Trophoblast cell (in vitro differentiated cells and primary cell): Measurements from ENCODE around the gene CTTN.

Experiments used
- DNase-seq, 2 donors: peaks; one replicate each; pipeline ENCODE4 v3.0.0-alpha.2; 2016
- H2AFZ ChIP-seq: 2 replicates; pipeline ENCODE4 v1.6.1; 2013; ENCODE audit warnings: low read length, moderate library complexity, mild to moderate bottlenecking; ENCODE audit not compliant: insufficient read depth, poor library complexity
- H2AK5ac ChIP-seq: 2 replicates; pipeline ENCODE4 v1.6.1; 2013; ENCODE audit warnings: mild to moderate bottlenecking, low read length
- H2BK120ac ChIP-seq: 2 replicates; pipeline ENCODE4 v1.6.1; 2013; ENCODE audit warnings: low read length, mild to moderate bottlenecking, moderate library complexity; ENCODE audit not compliant: insufficient read depth, poor library complexity
- H2BK12ac ChIP-seq: 2 replicates; pipeline ENCODE4 v1.6.1; 2013; ENCODE audit warnings: mild to moderate bottlenecking, low read length, moderate library complexity
- H2BK5ac ChIP-seq: 2 replicates; pipeline ENCODE4 v1.6.1; 2013; ENCODE audit warnings: low read length, low read depth, moderate library complexity, mild to moderate bottlenecking; ENCODE audit not compliant: poor library complexity
- H3K14ac ChIP-seq: 2 replicates; pipeline ENCODE4 v1.6.1; 2013; ENCODE audit warnings: mild to moderate bottlenecking, low read length
- H3K18ac ChIP-seq: 2 replicates; pipeline ENCODE4 v1.6.1; 2013; ENCODE audit warnings: mild to moderate bottlenecking, low read length
- H3K23ac ChIP-seq: 2 replicates; pipeline ENCODE4 v1.6.1; 2013; ENCODE audit warnings: low read length
- H3K27ac ChIP-seq: 2 replicates; pipeline ENCODE4 v1.5.1; 2013; ENCODE audit warnings: low read depth, mild to moderate bottlenecking, inconsistent platforms, low read length, moderate library complexity
- H3K27me3 ChIP-seq: 2 replicates; pipeline ENCODE4 v1.6.1; 2013; ENCODE audit warnings: inconsistent platforms, mild to moderate bottlenecking, low read length, moderate library complexity; ENCODE audit not compliant: insufficient read depth
- H3K36me3 ChIP-seq, 2 experiments: 1 replicate in 1 of 2; 2 replicates in 1 of 2; pipeline ENCODE4 v1.6.1; 2013; ENCODE audit warnings: low read length in 2 of 2, mild to moderate bottlenecking in 2 of 2, moderate library complexity in 1 of 2; ENCODE audit not compliant: insufficient read depth in 2 of 2, control insufficient read depth in 1 of 2
- H3K4ac ChIP-seq: 2 replicates; pipeline ENCODE4 v1.6.1; 2013; ENCODE audit warnings: low read depth, mild to moderate bottlenecking, low read length, moderate library complexity
- H3K4me1 ChIP-seq, 2 experiments: 1 replicate in 1 of 2; 2 replicates in 1 of 2; pipeline ENCODE4 v1.6.1; 2013; ENCODE audit warnings: low read length in 2 of 2, mild to moderate bottlenecking in 2 of 2, moderate library complexity in 1 of 2; ENCODE audit not compliant: insufficient read depth in 2 of 2, control insufficient read depth in 1 of 2
- H3K4me2 ChIP-seq: 2 replicates; pipeline ENCODE4 v1.6.1; 2013; ENCODE audit warnings: inconsistent platforms, mild to moderate bottlenecking, low read length, moderate library complexity
- H3K4me3 ChIP-seq: 2 replicates; pipeline ENCODE4 v1.5.1; 2013; ENCODE audit warnings: mild to moderate bottlenecking, low read depth, low read length, inconsistent platforms
- H3K79me1 ChIP-seq: one replicate; pipeline ENCODE4 v1.6.1; 2013; ENCODE audit warnings: low read length
- H3K79me2 ChIP-seq: 2 replicates; pipeline ENCODE4 v1.6.1; 2013; ENCODE audit warnings: low read length, mild to moderate bottlenecking; ENCODE audit not compliant: control insufficient read depth, insufficient read depth, poor library complexity
- H3K9ac ChIP-seq: 2 replicates; pipeline ENCODE4 v1.6.1; 2013; ENCODE audit warnings: mild to moderate bottlenecking, low read length
- H3K9me3 ChIP-seq: 2 replicates; pipeline ENCODE4 v1.6.1; 2013; ENCODE audit warnings: low read depth, mild to moderate bottlenecking, control low read depth, inconsistent platforms, low read length; ENCODE audit not compliant: insufficient read depth
- H4K12ac ChIP-seq: 2 replicates; pipeline ENCODE4 v1.6.1; 2013; ENCODE audit warnings: low read depth, mild to moderate bottlenecking, low read length, moderate library complexity
- H4K8ac ChIP-seq: 2 replicates; pipeline ENCODE4 v1.6.1; 2013; ENCODE audit warnings: low read depth, mild to moderate bottlenecking, low read length, moderate library complexity
- H4K91ac ChIP-seq: one replicate; pipeline ENCODE4 v1.6.1; 2013; ENCODE audit warnings: low read depth, mild to moderate bottlenecking, low read length, moderate library complexity
- WGBS: extraction: QIAGEN DNeasy Blood & Tissue Kit; methylation state at CpG from one replicate; pipeline ENCODE4 v1.1.7; 2013; ENCODE audit warnings: missing lambda C conversion rate; ENCODE audit not compliant: insufficient read length, insufficient coverage; ENCODE audit errors: extremely low coverage; 5-methylcytosine and 5-hydroxymethylcytosine counted together

The CTTN gene

DNA sequence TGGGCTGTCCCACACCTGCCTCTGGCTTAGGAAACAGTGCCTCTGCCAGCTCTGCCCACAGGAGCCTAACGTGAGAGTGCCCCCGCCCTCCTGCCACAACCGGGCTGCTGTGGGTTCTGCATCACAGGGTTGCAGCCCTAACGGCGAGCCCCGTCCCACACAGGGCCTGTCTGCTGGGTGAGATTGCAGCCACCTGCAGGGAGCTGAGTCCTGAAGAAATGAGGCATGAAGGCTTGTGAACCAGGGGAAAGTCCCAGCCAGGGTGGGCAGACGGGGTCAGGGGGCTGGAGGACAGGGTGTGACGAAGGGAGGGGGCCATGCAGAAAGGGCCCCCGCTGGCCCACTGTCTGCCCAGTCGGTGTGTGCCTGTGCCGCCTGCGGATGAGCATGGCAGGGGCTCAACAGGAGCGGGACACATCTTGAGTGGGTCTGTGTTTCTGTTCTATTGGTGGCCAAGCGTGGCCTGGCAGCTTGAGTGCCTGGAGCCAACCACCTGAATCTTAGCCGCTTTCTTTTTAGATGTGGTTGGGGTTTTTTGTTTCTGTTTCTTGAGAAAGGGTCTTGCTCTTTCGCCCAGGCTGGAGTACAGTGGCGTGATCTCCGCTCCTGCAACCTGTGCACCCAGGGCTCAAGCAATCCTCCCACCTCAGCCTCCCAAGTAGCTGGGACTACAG is 38.9 kb downstream of the CTTN start:
- no peak overlapping the region for H3K23ac ChIP-seq
- WGBS = no CpG with 5 or more reads among the region's 18 CpGs
- no peak overlapping the region for H2BK12ac ChIP-seq
- no peaks in the 10 kb centered on the region for H3K79me1 ChIP-seq
- no peak overlapping the region for H4K8ac ChIP-seq
- H2AK5ac ChIP-seq = no peak overlapping the region
- H3K36me3 ChIP-seq = peaks cover 60 to 66% of the 10 kb centered on the region in 2 experiments
- DNase-seq = no peak
- H3K27me3 ChIP-seq = no peaks in the 10 kb centered on the region
- no peak overlapping the region for H4K91ac ChIP-seq
- no peak overlapping the region for H3K9ac ChIP-seq
- no peak overlapping the region for H2BK120ac ChIP-seq
- H3K18ac ChIP-seq = no peak overlapping the region
- no peaks in the 10 kb centered on the region for H3K4me1 ChIP-seq
- H3K9me3 ChIP-seq = no peaks in the 10 kb centered on the region
- no peaks in the 10 kb centered on the region for H3K79me2 ChIP-seq
- no peak overlapping the region for H3K4me3 ChIP-seq
- no peak overlapping the region for H3K27ac ChIP-seq
- no peak overlapping the region for H3K4ac ChIP-seq
- H3K4me2 ChIP-seq = no peak overlapping the region
- no peak overlapping the region for H2BK5ac ChIP-seq
- H4K12ac ChIP-seq = no peak overlapping the region
- no peak overlapping the region for H3K14ac ChIP-seq
- H2AFZ ChIP-seq = no peak overlapping the region

DNA sequence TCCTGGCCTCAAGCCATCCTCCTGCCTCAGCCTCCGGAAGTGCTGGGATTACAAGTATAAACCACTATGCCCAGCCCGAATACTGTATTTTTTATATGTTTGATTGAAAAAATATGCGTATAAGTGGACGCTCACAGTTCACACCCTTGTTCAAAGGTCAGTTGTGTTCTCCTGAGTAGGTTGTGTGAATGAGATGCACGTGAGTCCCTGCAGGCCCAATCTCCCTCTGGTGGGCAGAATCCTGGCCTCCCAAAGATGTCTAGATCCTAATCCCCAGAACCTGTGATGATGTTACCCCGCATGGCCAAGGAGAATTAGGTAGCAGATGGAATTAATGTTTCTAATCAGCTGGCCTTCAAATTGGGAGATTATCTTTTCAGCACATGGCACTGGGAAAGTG is 41.9 kb downstream of the CTTN start:
- Histone ChIP-seq H4K8ac (no peak overlapping the region), H3K9ac (no peak overlapping the region), H4K91ac (no peak overlapping the region), H3K4me1 (no peaks in the 10 kb centered on the region), H2BK120ac (no peak overlapping the region), H2AFZ (no peak overlapping the region), H3K23ac (no peak overlapping the region), H3K79me2 (no peaks in the 10 kb centered on the region), H3K9me3 (no peaks in the 10 kb centered on the region), H2AK5ac (no peak overlapping the region), H3K27me3 (no peaks in the 10 kb centered on the region), H3K79me1 (no peaks in the 10 kb centered on the region), H3K4ac (no peak overlapping the region), H4K12ac (no peak overlapping the region), H3K4me2 (no peak overlapping the region), H3K4me3 (no peak overlapping the region), H3K27ac (no peak overlapping the region), H2BK12ac (no peak overlapping the region), H3K18ac (no peak overlapping the region), H2BK5ac (no peak overlapping the region), H3K36me3 (peaks cover 32 to 38% of the 10 kb centered on the region in 2 experiments), H3K14ac (no peak overlapping the region)
- DNase-seq = no peak
- WGBS = no CpG with 5 or more reads among the region's 6 CpGs

DNA sequence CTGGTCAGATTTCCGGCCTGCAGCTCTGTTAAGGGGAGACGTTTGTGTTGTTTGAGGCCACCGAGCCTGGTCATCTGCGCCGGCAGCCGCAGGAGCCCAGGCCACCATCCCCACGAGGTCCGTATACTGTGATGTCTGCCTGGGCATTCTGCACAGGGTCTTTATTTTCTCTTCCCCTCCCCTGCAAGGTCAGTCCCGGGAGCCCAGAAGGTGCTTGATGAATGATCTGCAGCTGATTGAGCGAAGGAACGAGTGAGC is 45.4 kb downstream of the CTTN start:
- no peaks in the 10 kb centered on the region for H3K4me1 ChIP-seq

DNA sequence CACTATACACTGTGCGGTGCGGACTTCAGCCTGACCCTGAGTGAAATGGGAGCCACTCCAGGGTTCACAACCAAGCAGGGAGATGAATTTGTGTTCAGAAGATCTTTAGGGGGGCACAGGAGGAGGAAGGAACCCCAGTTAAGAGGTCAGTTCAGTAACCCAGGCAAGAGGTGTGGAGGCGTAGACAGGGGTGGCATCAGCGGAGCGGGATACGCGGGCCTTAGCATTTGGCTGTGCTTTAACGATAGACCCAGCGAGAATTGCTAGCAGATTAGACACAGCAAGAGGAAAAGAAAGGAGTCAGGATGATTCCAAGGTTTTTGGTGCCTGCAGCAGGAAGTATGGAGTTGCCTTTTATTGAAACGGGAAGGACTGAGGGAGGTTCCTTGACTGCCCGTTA is 46.8 kb downstream of the CTTN start:
- no peak overlapping the region for H3K9ac ChIP-seq
- DNase-seq = no peak
- H2BK5ac ChIP-seq = no peak overlapping the region
- no peak overlapping the region for H4K91ac ChIP-seq
- H3K4me1 ChIP-seq = no peaks in the 10 kb centered on the region
- H3K18ac ChIP-seq = no peak overlapping the region
- H2BK120ac ChIP-seq = no peak overlapping the region
- no peaks in the 10 kb centered on the region for H3K36me3 ChIP-seq
- H2BK12ac ChIP-seq = no peak overlapping the region
- no peaks in the 10 kb centered on the region for H3K79me1 ChIP-seq
- H3K27me3 ChIP-seq = no peaks in the 10 kb centered on the region
- no CpG with 5 or more reads among the region's 11 CpGs for WGBS
- H3K4me3 ChIP-seq = no peak overlapping the region
- no peak overlapping the region for H3K23ac ChIP-seq
- H3K4me2 ChIP-seq = no peak overlapping the region
- no peak overlapping the region for H3K27ac ChIP-seq
- no peak overlapping the region for H3K14ac ChIP-seq
- no peak overlapping the region for H4K8ac ChIP-seq
- no peak overlapping the region for H3K4ac ChIP-seq
- H2AK5ac ChIP-seq = no peak overlapping the region
- H3K79me2 ChIP-seq = no peaks in the 10 kb centered on the region
- no peaks in the 10 kb centered on the region for H3K9me3 ChIP-seq
- no peak overlapping the region for H2AFZ ChIP-seq
- H4K12ac ChIP-seq = no peak overlapping the region

More for the DNA sequence above, 45.4 kb downstream of the CTTN start:
- no peak overlapping the region for H2BK5ac ChIP-seq
- no peak overlapping the region for H4K12ac ChIP-seq
- H3K4ac ChIP-seq = no peak overlapping the region
- H3K9ac ChIP-seq = no peak overlapping the region
- no peak overlapping the region for H4K91ac ChIP-seq
- no peak overlapping the region for H3K27ac ChIP-seq
- no peak overlapping the region for H2AFZ ChIP-seq
- no peak overlapping the region for H4K8ac ChIP-seq
- H3K36me3 ChIP-seq = peaks cover 2 to 6% of the 10 kb centered on the region in 2 experiments
- no peak overlapping the region for H3K4me2 ChIP-seq
- H2AK5ac ChIP-seq = no peak overlapping the region
- H3K18ac ChIP-seq = no peak overlapping the region
- H2BK12ac ChIP-seq = no peak overlapping the region
- H3K27me3 ChIP-seq = no peaks in the 10 kb centered on the region
- no peak overlapping the region for H3K23ac ChIP-seq
- no peaks in the 10 kb centered on the region for H3K79me1 ChIP-seq
- no peak overlapping the region for H3K4me3 ChIP-seq
- no peak overlapping the region for H3K14ac ChIP-seq
- H3K9me3 ChIP-seq = no peaks in the 10 kb centered on the region
- no peak for DNase-seq
- no peaks in the 10 kb centered on the region for H3K79me2 ChIP-seq
- no CpG with 5 or more reads among the region's 11 CpGs for WGBS
- no peak overlapping the region for H2BK120ac ChIP-seq
